ENCODE results near the gene ADAMTSL3. TPM values are rescaled to one million over a fixed set of nuclear protein-coding genes. Genes with fewer than 3 reads are reported as not detected.

Gene ADAMTSL3
- total and polyA plus RNA-seq, 2 experiments from 2014 or later: 0.61 to 0.87 TPM

- TF ChIP-seq, protein P1, sequence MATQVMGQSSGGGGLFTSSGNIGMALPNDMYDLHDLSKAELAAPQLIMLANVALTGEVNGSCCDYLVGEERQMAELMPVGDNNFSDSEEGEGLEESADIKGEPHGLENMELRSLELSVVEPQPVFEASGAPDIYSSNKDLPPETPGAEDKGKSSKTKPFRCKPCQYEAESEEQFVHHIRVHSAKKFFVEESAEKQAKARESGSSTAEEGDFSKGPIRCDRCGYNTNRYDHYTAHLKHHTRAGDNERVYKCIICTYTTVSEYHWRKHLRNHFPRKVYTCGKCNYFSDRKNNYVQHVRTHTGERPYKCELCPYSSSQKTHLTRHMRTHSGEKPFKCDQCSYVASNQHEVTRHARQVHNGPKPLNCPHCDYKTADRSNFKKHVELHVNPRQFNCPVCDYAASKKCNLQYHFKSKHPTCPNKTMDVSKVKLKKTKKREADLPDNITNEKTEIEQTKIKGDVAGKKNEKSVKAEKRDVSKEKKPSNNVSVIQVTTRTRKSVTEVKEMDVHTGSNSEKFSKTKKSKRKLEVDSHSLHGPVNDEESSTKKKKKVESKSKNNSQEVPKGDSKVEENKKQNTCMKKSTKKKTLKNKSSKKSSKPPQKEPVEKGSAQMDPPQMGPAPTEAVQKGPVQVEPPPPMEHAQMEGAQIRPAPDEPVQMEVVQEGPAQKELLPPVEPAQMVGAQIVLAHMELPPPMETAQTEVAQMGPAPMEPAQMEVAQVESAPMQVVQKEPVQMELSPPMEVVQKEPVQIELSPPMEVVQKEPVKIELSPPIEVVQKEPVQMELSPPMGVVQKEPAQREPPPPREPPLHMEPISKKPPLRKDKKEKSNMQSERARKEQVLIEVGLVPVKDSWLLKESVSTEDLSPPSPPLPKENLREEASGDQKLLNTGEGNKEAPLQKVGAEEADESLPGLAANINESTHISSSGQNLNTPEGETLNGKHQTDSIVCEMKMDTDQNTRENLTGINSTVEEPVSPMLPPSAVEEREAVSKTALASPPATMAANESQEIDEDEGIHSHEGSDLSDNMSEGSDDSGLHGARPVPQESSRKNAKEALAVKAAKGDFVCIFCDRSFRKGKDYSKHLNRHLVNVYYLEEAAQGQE (IDR thresholded peaks at IDR 0.05; ENCODE audit: unreplicated experiment): no peak
- TF ChIP-seq POLR2AphosphoS5 (IDR thresholded peaks at IDR 0.05; ENCODE audit: low read depth) (no peak), CTCF (conservative IDR thresholded peaks at IDR 0.05; ENCODE audit: low read depth in 2 of 2) (no peak)
Observed at GRCh38 chr15:83978588-83978987, 324.7 kb downstream of the ADAMTSL3 start (continued).

DNA sequence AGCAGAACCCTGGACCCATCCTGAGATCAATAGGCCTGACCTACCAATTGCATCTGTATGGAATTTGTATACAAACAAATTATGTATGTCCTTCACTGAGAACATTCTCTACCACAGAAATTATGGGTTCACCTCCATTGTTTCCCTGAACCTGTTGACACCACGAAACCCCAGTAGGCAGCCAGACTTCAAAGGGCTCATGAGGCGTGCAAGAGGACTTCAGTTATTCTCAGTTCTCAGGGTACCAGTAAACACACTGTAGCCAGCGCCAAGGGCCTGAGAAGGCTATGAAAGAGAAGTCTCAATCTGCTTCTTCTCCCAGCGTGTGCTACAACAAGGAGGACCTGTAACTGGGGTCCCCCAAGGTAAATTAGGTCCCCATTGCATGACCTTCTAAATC is 326.7 kb downstream of the ADAMTSL3 start:
- peaks cover 35% of the 10 kb centered on the region for H3K9me3 Mint-ChIP-seq
- H3K4me1 Mint-ChIP-seq: no peaks in the 10 kb centered on the region; the same call in 1 of the 3 replicates
- no peak overlapping the region for H3K4me3 ChIP-seq
- H4K20me1 ChIP-seq (replicated peaks; ENCODE audit: insufficient read depth): no peaks in the 10 kb centered on the region
- peaks cover 3% of the 10 kb centered on the region for H3K27me3 Mint-ChIP-seq (ENCODE audit: insufficient read depth, low read depth, poor library complexity)
- no peaks in the 10 kb centered on the region for H3K27me3 ChIP-seq (ENCODE audit: insufficient read depth)
- no peaks in the 10 kb centered on the region for H3F3A ChIP-seq (replicated peaks; ENCODE audit: low read depth)
- ATAC-seq: no peak
- H3K4me3 Mint-ChIP-seq: no peak overlapping the region
- no peaks in the 10 kb centered on the region for H3K79me2 ChIP-seq (replicated peaks; ENCODE audit: insufficient read depth)
- no peaks in the 10 kb centered on the region for H3K9me2 ChIP-seq (ENCODE audit: insufficient read depth)
- no peak overlapping the region for H3K4me2 ChIP-seq
- no peaks in the 10 kb centered on the region for H3K36me3 ChIP-seq (ENCODE audit: insufficient read depth)
- no peak overlapping the region for H3K27ac ChIP-seq (ENCODE audit: low read depth)
- no peak overlapping the region for H3K27ac Mint-ChIP-seq
- no peak for DNase-seq (ENCODE audit: low spot score)
- peaks cover 17% of the 10 kb centered on the region for H3K36me3 Mint-ChIP-seq (ENCODE audit: low read depth)
- H3K4me1 ChIP-seq (ENCODE audit: insufficient read depth): 0 out of 2 replicates have a peak, but pooled peaks cover 3% of the 10 kb centered on the region
- H2AFZ ChIP-seq: no peak overlapping the region
- TF ChIP-seq EZH2 (IDR thresholded peaks at IDR 0.05; ENCODE audit: low read depth, unreplicated experiment) (no peak), ZNF331 (CRISPR knock-in tag; IDR thresholded peaks at IDR 0.05; ENCODE audit: low read depth) (no peak), CTCF (conservative IDR thresholded peaks at IDR 0.05; ENCODE audit: low read depth in 2 of 2) (no peak), POLR2AphosphoS5 (IDR thresholded peaks at IDR 0.05; ENCODE audit: low read depth) (no peak), STAT1 (IDR thresholded peaks at IDR 0.05; ENCODE audit: unreplicated experiment) (no peak), CREB1 (CRISPR knock-in tag; IDR thresholded peaks at IDR 0.05; ENCODE audit: low read depth) (no peak)
- TF ChIP-seq, protein P2, sequence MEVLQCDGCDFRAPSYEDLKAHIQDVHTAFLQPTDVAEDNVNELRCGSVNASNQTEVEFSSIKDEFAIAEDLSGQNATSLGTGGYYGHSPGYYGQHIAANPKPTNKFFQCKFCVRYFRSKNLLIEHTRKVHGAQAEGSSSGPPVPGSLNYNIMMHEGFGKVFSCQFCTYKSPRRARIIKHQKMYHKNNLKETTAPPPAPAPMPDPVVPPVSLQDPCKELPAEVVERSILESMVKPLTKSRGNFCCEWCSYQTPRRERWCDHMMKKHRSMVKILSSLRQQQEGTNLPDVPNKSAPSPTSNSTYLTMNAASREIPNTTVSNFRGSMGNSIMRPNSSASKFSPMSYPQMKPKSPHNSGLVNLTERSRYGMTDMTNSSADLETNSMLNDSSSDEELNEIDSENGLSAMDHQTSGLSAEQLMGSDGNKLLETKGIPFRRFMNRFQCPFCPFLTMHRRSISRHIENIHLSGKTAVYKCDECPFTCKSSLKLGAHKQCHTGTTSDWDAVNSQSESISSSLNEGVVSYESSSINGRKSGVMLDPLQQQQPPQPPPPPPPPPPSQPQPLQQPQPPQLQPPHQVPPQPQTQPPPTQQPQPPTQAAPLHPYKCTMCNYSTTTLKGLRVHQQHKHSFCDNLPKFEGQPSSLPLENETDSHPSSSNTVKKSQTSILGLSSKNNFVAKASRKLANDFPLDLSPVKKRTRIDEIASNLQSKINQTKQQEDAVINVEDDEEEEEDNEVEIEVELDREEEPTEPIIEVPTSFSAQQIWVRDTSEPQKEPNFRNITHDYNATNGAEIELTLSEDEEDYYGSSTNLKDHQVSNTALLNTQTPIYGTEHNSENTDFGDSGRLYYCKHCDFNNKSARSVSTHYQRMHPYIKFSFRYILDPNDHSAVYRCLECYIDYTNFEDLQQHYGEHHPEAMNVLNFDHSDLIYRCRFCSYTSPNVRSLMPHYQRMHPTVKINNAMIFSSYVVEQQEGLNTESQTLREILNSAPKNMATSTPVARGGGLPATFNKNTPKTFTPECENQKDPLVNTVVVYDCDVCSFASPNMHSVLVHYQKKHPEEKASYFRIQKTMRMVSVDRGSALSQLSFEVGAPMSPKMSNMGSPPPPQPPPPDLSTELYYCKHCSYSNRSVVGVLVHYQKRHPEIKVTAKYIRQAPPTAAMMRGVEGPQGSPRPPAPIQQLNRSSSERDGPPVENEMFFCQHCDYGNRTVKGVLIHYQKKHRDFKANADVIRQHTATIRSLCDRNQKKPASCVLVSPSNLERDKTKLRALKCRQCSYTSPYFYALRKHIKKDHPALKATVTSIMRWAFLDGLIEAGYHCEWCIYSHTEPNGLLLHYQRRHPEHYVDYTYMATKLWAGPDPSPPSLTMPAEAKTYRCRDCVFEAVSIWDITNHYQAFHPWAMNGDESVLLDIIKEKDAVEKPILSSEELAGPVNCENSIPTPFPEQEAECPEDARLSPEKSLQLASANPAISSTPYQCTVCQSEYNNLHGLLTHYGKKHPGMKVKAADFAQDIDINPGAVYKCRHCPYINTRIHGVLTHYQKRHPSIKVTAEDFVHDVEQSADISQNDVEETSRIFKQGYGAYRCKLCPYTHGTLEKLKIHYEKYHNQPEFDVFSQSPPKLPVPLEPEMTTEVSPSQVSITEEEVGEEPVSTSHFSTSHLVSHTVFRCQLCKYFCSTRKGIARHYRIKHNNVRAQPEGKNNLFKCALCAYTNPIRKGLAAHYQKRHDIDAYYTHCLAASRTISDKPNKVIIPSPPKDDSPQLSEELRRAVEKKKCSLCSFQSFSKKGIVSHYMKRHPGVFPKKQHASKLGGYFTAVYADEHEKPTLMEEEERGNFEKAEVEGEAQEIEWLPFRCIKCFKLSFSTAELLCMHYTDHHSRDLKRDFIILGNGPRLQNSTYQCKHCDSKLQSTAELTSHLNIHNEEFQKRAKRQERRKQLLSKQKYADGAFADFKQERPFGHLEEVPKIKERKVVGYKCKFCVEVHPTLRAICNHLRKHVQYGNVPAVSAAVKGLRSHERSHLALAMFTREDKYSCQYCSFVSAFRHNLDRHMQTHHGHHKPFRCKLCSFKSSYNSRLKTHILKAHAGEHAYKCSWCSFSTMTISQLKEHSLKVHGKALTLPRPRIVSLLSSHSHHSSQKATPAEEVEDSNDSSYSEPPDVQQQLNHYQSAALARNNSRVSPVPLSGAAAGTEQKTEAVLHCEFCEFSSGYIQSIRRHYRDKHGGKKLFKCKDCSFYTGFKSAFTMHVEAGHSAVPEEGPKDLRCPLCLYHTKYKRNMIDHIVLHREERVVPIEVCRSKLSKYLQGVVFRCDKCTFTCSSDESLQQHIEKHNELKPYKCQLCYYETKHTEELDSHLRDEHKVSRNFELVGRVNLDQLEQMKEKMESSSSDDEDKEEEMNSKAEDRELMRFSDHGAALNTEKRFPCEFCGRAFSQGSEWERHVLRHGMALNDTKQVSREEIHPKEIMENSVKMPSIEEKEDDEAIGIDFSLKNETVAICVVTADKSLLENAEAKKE (CRISPR knock-in tag; IDR thresholded peaks at IDR 0.05): no peak
